Measurements from ENCODE around the gene APOC1. TPM values are rescaled to one million over a fixed set of nuclear protein-coding genes. Genes with fewer than 3 reads are reported as not detected.
A peak's percentile ranks its signal among the peaks of the same experiment; 100 is the strongest.

The APOC1 gene
- total and polyA plus RNA-seq, 2 donors (not counting 1 experiment from before 2014, with no cell fraction given): 2.3 to 2.6 TPM

GRCh38 chr19:44951179-44952159 is 37.1 kb downstream of the APOC1 start:
- H3K27me3 ChIP-seq (ENCODE audit: control insufficient read depth, insufficient read depth, low read length): no peaks in the 10 kb centered on the region
- TF ChIP-seq EZH2 (IDR thresholded peaks at IDR 0.05; ENCODE audit: low read length, missing control alignments): no peak
- peak; percentile 82 to 95 for TF ChIP-seq CTCF (conservative IDR thresholded peaks at IDR 0.05 in 1 of 2, IDR thresholded peaks at IDR 0.05 in 1 of 2; ENCODE audit: low read depth in 1 of 2, low read length in 2 of 2)
- H3K4me2 ChIP-seq (ENCODE audit: extremely low read depth, insufficient read depth, low read length): no peak overlapping the region
- no peaks in the 10 kb centered on the region for H4K20me1 ChIP-seq (ENCODE audit: control insufficient read depth, extremely low read depth, insufficient read depth, low read length)
- no peak overlapping the region for H3K4me3 ChIP-seq (replicated peaks in 1 of 4; ENCODE audit: control extremely low read depth in 1 of 4, insufficient read depth in 1 of 4, low read depth in 3 of 4, low read length in 4 of 4)
- H3K9ac ChIP-seq (ENCODE audit: insufficient read depth, low read length): no peak overlapping the region
- no peaks in the 10 kb centered on the region for H3K36me3 ChIP-seq (ENCODE audit: control insufficient read depth, insufficient read depth, low read length)
- H2AFZ ChIP-seq (ENCODE audit: low read length): no peak overlapping the region
- no peaks in the 10 kb centered on the region for H3K9me3 ChIP-seq (ENCODE audit: control insufficient read depth, insufficient read depth, low read depth, low read length)
- H3K27ac ChIP-seq (ENCODE audit: insufficient read depth, low read length): no peak overlapping the region
- peak; percentile 67 to 89 for DNase-seq (ENCODE audit: low read depth in 2 of 2)
- peaks cover 7% of the 10 kb centered on the region for H3K4me1 ChIP-seq (ENCODE audit: control insufficient read depth, extremely low read depth, insufficient read depth, low read length)
- H3K79me2 ChIP-seq (ENCODE audit: control insufficient read depth, insufficient read depth, low read length): peaks cover 15% of the 10 kb centered on the region

- Histone ChIP-seq H3K27me3 (ENCODE audit: control insufficient read depth, insufficient read depth, low read length) (no peaks in the 10 kb centered on the region), H3K9ac (ENCODE audit: insufficient read depth, low read length) (peak overlapping the region; percentile 92), H3K79me2 (ENCODE audit: control insufficient read depth, insufficient read depth, low read length) (peaks cover 41% of the 10 kb centered on the region), H3K36me3 (ENCODE audit: control insufficient read depth, insufficient read depth, low read length) (no peaks in the 10 kb centered on the region), H4K20me1 (ENCODE audit: control insufficient read depth, extremely low read depth, insufficient read depth, low read length) (no peaks in the 10 kb centered on the region), H3K9me3 (ENCODE audit: control insufficient read depth, insufficient read depth, low read depth, low read length) (no peaks in the 10 kb centered on the region), H3K4me3 (replicated peaks in 1 of 4; ENCODE audit: control extremely low read depth in 1 of 4, insufficient read depth in 1 of 4, low read depth in 3 of 4, low read length in 4 of 4) (peak overlapping the region; percentile 81 to 97 (median 89)), H3K4me1 (ENCODE audit: control insufficient read depth, extremely low read depth, insufficient read depth, low read length) (peaks cover 7% of the 10 kb centered on the region), H3K4me2 (ENCODE audit: extremely low read depth, insufficient read depth, low read length) (peak overlapping the region; percentile 83), H3K27ac (ENCODE audit: insufficient read depth, low read length) (peak overlapping the region; percentile 94), H2AFZ (ENCODE audit: low read length) (peak overlapping the region; percentile 100)
- no peak for DNase-seq (ENCODE audit: low read depth in 2 of 2)
- no peak for TF ChIP-seq EZH2 (IDR thresholded peaks at IDR 0.05; ENCODE audit: low read length, missing control alignments)
- TF ChIP-seq CTCF (conservative IDR thresholded peaks at IDR 0.05 in 1 of 2, IDR thresholded peaks at IDR 0.05 in 1 of 2; ENCODE audit: low read depth in 1 of 2, low read length in 2 of 2): no peak
Observed at GRCh38 chr19:44954278-44954648, 39.9 kb downstream of the APOC1 start.

GRCh38 chr19:44954649-44955504 is 40.5 kb downstream of the APOC1 start, which contains the start of gene CLPTM1:
Gene CLPTM1, plus strand, starts transcription at chr19:44955380. Its CDS starts 16 bp downstream, at chr19:44955396.
- peak; percentile 96 to 98 for DNase-seq (ENCODE audit: low read depth in 2 of 2)
- Histone ChIP-seq H3K27ac (ENCODE audit: insufficient read depth, low read length) (peak within 1 kb of the TSS; percentile 94), H3K79me2 (ENCODE audit: control insufficient read depth, insufficient read depth, low read length) (peaks cover 47% of the 10 kb centered on the region), H3K9me3 (ENCODE audit: control insufficient read depth, insufficient read depth, low read depth, low read length) (no peaks in the 10 kb centered on the region), H3K4me3 (replicated peaks in 1 of 4; ENCODE audit: control extremely low read depth in 1 of 4, insufficient read depth in 1 of 4, low read depth in 3 of 4, low read length in 4 of 4) (peak within 1 kb of the TSS; percentile 83 to 98 (median 96)), H3K36me3 (ENCODE audit: control insufficient read depth, insufficient read depth, low read length) (no peaks in the 10 kb centered on the region), H3K4me2 (ENCODE audit: extremely low read depth, insufficient read depth, low read length) (peak within 1 kb of the TSS; percentile 98), H3K27me3 (ENCODE audit: control insufficient read depth, insufficient read depth, low read length) (no peaks in the 10 kb centered on the region), H2AFZ (ENCODE audit: low read length) (peak within 1 kb of the TSS; percentile 100), H3K4me1 (ENCODE audit: control insufficient read depth, extremely low read depth, insufficient read depth, low read length) (peaks cover 7% of the 10 kb centered on the region), H3K9ac (ENCODE audit: insufficient read depth, low read length) (peak within 1 kb of the TSS; percentile 92), H4K20me1 (ENCODE audit: control insufficient read depth, extremely low read depth, insufficient read depth, low read length) (no peaks in the 10 kb centered on the region)
- TF ChIP-seq EZH2 (IDR thresholded peaks at IDR 0.05; ENCODE audit: low read length, missing control alignments) (no peak), CTCF (conservative IDR thresholded peaks at IDR 0.05 in 1 of 2, IDR thresholded peaks at IDR 0.05 in 1 of 2; ENCODE audit: low read depth in 1 of 2, low read length in 2 of 2) (no peak)
